Keratinocyte (primary cell): Measurements from ENCODE around the gene GXYLT2. TPM values are rescaled to one million over a fixed set of nuclear protein-coding genes. Genes with fewer than 3 reads are reported as not detected.

Experiments used
- DNase-seq: peaks from one replicate; pipeline ENCODE4 v3.0.0-alpha.2; 2011; ENCODE audit warnings: low read depth, missing footprints, low spot score
- FAIRE-seq: peaks from 2 replicates; lab custom pipeline; 2011; peaks lifted over from hg19 to GRCh38; lab: Jason Lieb, UNC
- H2AFZ ChIP-seq: 2 replicates; pipeline ENCODE4 v1.6.0; 2012; ENCODE audit warnings: low read length, control low read depth, inconsistent platforms; ENCODE audit not compliant: control insufficient read depth
- H3K27ac ChIP-seq: 2 replicates; pipeline ENCODE4 v1.5.1; 2011; ENCODE audit warnings: low read length; ENCODE audit not compliant: control insufficient read depth, insufficient read depth
- H3K27me3 ChIP-seq: 3 replicates; pipeline ENCODE4 v1.6.0; 2011; ENCODE audit warnings: low read length; ENCODE audit not compliant: control insufficient read depth, insufficient read depth; ENCODE audit errors: extremely low read depth
- H3K36me3 ChIP-seq, 2 experiments: 2 replicates in 1 of 2; 3 replicates in 1 of 2; pipeline ENCODE4 v1.5.1; 2011; ENCODE audit warnings: low read length in 2 of 2, mild to moderate bottlenecking in 1 of 2; ENCODE audit not compliant: control insufficient read depth in 2 of 2, insufficient read depth in 2 of 2; ENCODE audit errors: extremely low read depth in 1 of 2
- H3K4me1 ChIP-seq: 3 replicates; pipeline ENCODE4 v1.5.1; 2011; ENCODE audit warnings: low read length; ENCODE audit not compliant: control insufficient read depth, insufficient read depth; ENCODE audit errors: extremely low read depth
- H3K4me2 ChIP-seq: 3 replicates; pipeline ENCODE4 v1.6.0; 2011; ENCODE audit warnings: low read depth, low read length; ENCODE audit not compliant: control insufficient read depth, insufficient read depth; ENCODE audit errors: extremely low read depth
- H3K4me3 ChIP-seq, 3 experiments: fragments of 200-600 bp in 1 of 3; sonication (generic) in 1 of 3; 2 replicates in 2 of 3; 3 replicates in 1 of 3; pipeline ENCODE4 v1.5.1; 2011 to 2016; ENCODE audit warnings: low read length in 3 of 3, mild to moderate bottlenecking in 3 of 3, control low read depth in 2 of 3, inconsistent platforms in 1 of 3, low read depth in 1 of 3, mixed read lengths in 1 of 3, mixed run types in 1 of 3, moderate library complexity in 1 of 3; ENCODE audit not compliant: control insufficient read depth in 2 of 3, insufficient read depth in 2 of 3; ENCODE audit errors: extremely low read depth in 1 of 3
- H3K79me2 ChIP-seq: 2 replicates; pipeline ENCODE4 v1.6.0; 2012; ENCODE audit warnings: low read length; ENCODE audit not compliant: control insufficient read depth, insufficient read depth
- H3K9ac ChIP-seq: 3 replicates; pipeline ENCODE4 v1.6.0; 2011; ENCODE audit warnings: low read length; ENCODE audit not compliant: control insufficient read depth, insufficient read depth; ENCODE audit errors: extremely low read depth
- H3K9me1 ChIP-seq: 3 replicates; pipeline ENCODE4 v1.6.0; 2011; ENCODE audit warnings: low read length; ENCODE audit not compliant: control insufficient read depth, insufficient read depth; ENCODE audit errors: extremely low read depth
- H3K9me3 ChIP-seq: 2 replicates; pipeline ENCODE4 v1.5.1; 2012; ENCODE audit warnings: low read depth, low read length; ENCODE audit not compliant: control insufficient read depth
- H4K20me1 ChIP-seq: 3 replicates; pipeline ENCODE4 v1.6.0; 2011; ENCODE audit warnings: low read length; ENCODE audit not compliant: control insufficient read depth, insufficient read depth; ENCODE audit errors: extremely low read depth
- CTCF ChIP-seq, 3 experiments: IDR thresholded peaks in 1 of 3; conservative IDR thresholded peaks in 1 of 3; optimal IDR thresholded peaks in 1 of 3; 2 replicates in 2 of 3; 3 replicates in 1 of 3; pipeline versions ENCODE3 to v1.5.1; 2011; ENCODE audit warnings: low read length in 3 of 3, mild to moderate bottlenecking in 3 of 3, moderate library complexity in 2 of 3, control low read depth in 1 of 3, inconsistent platforms in 1 of 3; ENCODE audit not compliant: insufficient read depth in 2 of 3; ENCODE audit errors: extremely low read depth in 1 of 3
- EZH2 ChIP-seq: IDR thresholded peaks from one replicate; pipeline ENCODE4 v1.6.1; 2012; ENCODE audit warnings: inconsistent platforms, mild to moderate bottlenecking, low read length, moderate library complexity
- dilution Hi-C: fragments of 300-500 bp; cut with MboI; formaldehyde crosslinking; loops from one replicate; pipeline ENCODE4 v1.7.0; 2020; ENCODE audit warnings: low sequenced_read_pairs; ENCODE audit not compliant: extremely low pct_ligation_motif_present
- polyA plus RNA-seq, 5 experiments: library from polyadenylated mRNA; depleted of rRNA in 3 of 5; stranded (reverse) in 3 of 5; stranded (forward) in 1 of 5; unstranded in 1 of 5; fragments of >200 nt; gene quantifications; 1 replicate in 1 of 5; 2 replicates in 3 of 5; 3 replicates in 1 of 5; pipeline versions ENCODE4 v1.2.1 to v1.2.3, GENCODE V29; 2011 to 2012; ENCODE audit warnings: missing spikeins in 2 of 5, low read depth in 1 of 5, low replicate concordance in 1 of 5

Gene GXYLT2
- polyA plus RNA-seq, 1 donor (not counting 4 experiments of a cell fraction or from before 2014, with no cell fraction given): 1.4 TPM

- Histone ChIP-seq H3K9me3 (no peaks in the 10 kb centered on the region), H3K4me2 (no peak overlapping the region), H2AFZ (no peak overlapping the region), H3K4me1 (no peaks in the 10 kb centered on the region), H3K9ac (no peak overlapping the region), H3K79me2 (no peaks in the 10 kb centered on the region), H3K9me1 (no peaks in the 10 kb centered on the region), H3K27me3 (no peaks in the 10 kb centered on the region), H3K36me3 (no peaks in the 10 kb centered on the region), H4K20me1 (no peaks in the 10 kb centered on the region), H3K27ac (no peak overlapping the region), H3K4me3 (no peak overlapping the region)
- FAIRE-seq (no peak), DNase-seq (no peak)
- dilution Hi-C loops: no loop called here
- TF ChIP-seq EZH2: no peak
- TF ChIP-seq CTCF (optimal IDR thresholded peaks at IDR 0.05 in 1 of 3, IDR thresholded peaks at IDR 0.05 in 1 of 3, conservative IDR thresholded peaks at IDR 0.05 in 1 of 3; ENCODE audit: extremely low read depth in 1 of 3, insufficient read depth in 2 of 3, low read length in 3 of 3): no peak
Measured at GRCh38 chr3:72899349-72899765, 11.5 kb downstream of the GXYLT2 start.

- Histone ChIP-seq H3K4me1 (no peaks in the 10 kb centered on the region), H3K9ac (no peak overlapping the region), H3K4me3 (no peak overlapping the region), H3K4me2 (no peak overlapping the region), H3K9me1 (no peaks in the 10 kb centered on the region), H3K27me3 (no peaks in the 10 kb centered on the region), H3K79me2 (no peaks in the 10 kb centered on the region), H3K9me3 (no peaks in the 10 kb centered on the region), H3K36me3 (no peaks in the 10 kb centered on the region), H3K27ac (no peak overlapping the region), H2AFZ (no peak overlapping the region), H4K20me1 (no peaks in the 10 kb centered on the region)
- DNase-seq: no peak
- dilution Hi-C loops: no loop called here
- no peak for FAIRE-seq
- TF ChIP-seq EZH2 (no peak), CTCF (optimal IDR thresholded peaks at IDR 0.05 in 1 of 3, IDR thresholded peaks at IDR 0.05 in 1 of 3, conservative IDR thresholded peaks at IDR 0.05 in 1 of 3; ENCODE audit: extremely low read depth in 1 of 3, insufficient read depth in 2 of 3, low read length in 3 of 3) (no peak)
Measured at GRCh38 chr3:72900048-72900447, 12.2 kb downstream of the GXYLT2 start.
